Uterus (tissue), 4 donors: ENCODE data around the gene CDYL2. TPM values are rescaled to one million over a fixed set of nuclear protein-coding genes. Genes with fewer than 3 reads are reported as not detected.

Experiments
- DNase-seq, 2 donors: peaks; one replicate each; pipeline ENCODE4 v3.0.0-alpha.2; 2019 to 2020
- H3K27ac ChIP-seq, 2 donors: fragments of 200-600 bp; sonication (generic); 1 replicate in 1 of 2; 2 replicates in 1 of 2; pipeline ENCODE4 v1.5.1; 2016 to 2018
- H3K27me3 ChIP-seq, 2 donors: fragments of 200-600 bp; sonication (generic); one replicate each; pipeline ENCODE4 v1.5.1; 2018 to 2019; ENCODE audit warnings: control low read depth in 1 of 2
- H3K36me3 ChIP-seq, 2 donors: fragments of 200-600 bp; sonication (generic); one replicate each; pipeline ENCODE4 v1.5.1; 2019; ENCODE audit warnings: control low read depth in 1 of 2
- H3K4me1 ChIP-seq, 2 donors: fragments of 200-600 bp; sonication (generic); one replicate each; pipeline ENCODE4 v1.5.1; 2018 to 2019; ENCODE audit warnings: control low read depth in 1 of 2
- H3K4me3 ChIP-seq, 2 donors: fragments of 200-600 bp; sonication (generic); 1 replicate in 1 of 2; 2 replicates in 1 of 2; pipeline ENCODE4 v1.5.1; 2018 to 2019; ENCODE audit warnings: mild to moderate bottlenecking in 1 of 2
- H3K9me3 ChIP-seq, 2 donors: fragments of 200-600 bp; sonication (generic); one replicate each; pipeline ENCODE4 v1.5.1; 2019; ENCODE audit warnings: control low read depth in 1 of 2
- CTCF ChIP-seq, 4 experiments: fragments of 200-600 bp in 2 of 4; fragments of 450-650 bp in 2 of 4; sonication (generic) in 2 of 4; IDR thresholded peaks; one replicate each; pipeline ENCODE4 v1.5.1; 2016 to 2019; ENCODE audit warnings: antibody characterized with exemption in 4 of 4, mild to moderate bottlenecking in 2 of 4, moderate library complexity in 1 of 4
- POLR2A ChIP-seq, 2 donors: fragments of 450-650 bp; IDR thresholded peaks; one replicate each; pipeline ENCODE4 v1.6.1; 2016; ENCODE audit warnings: antibody characterized with exemption in 2 of 2, mild to moderate bottlenecking in 1 of 2, moderate library complexity in 1 of 2
- intact Hi-C: fragments of 100-400 bp; cut with DNase I; formaldehyde crosslinking; loops from one replicate; pipeline ENCODE4 v1.15.1; 2023; ENCODE audit warnings: low total_unique reads
- total RNA-seq, 4 donors: library from RNA; depleted of rRNA in 3 of 4; stranded (reverse); fragments of >200 nt in 3 of 4; gene quantifications; one replicate each; pipeline versions ENCODE4 v1.1.0 to v1.2.4, GENCODE V29; 2014 to 2023
- donor health status: DM: yes; HTN: yes; CAD: no.

Gene CDYL2
- total RNA-seq, result 1 to 10 TPM; 2.3 to 9.1 (median 5.1) TPM

GRCh38 chr16:80804526-80805383 lies at the start of gene CDYL2:
TSS of gene CDYL2 (minus strand) at chr16:80804598. CDS start at chr16:80804173, 425 bp downstream.
- peak within 1 kb of the TSS; percentile 49 to 54 for H3K4me3 ChIP-seq
- no peaks in the 10 kb centered on the region for H3K27me3 ChIP-seq
- no peaks in the 10 kb centered on the region for H3K36me3 ChIP-seq
- peak within 1 kb of the TSS in 1 of 2 donors; percentile 55 for H3K27ac ChIP-seq
- intact Hi-C loops, result no loop called here
- no peaks in the 10 kb centered on the region for H3K9me3 ChIP-seq
- H3K4me1 ChIP-seq, result no peaks in the 10 kb centered on the region
- TF ChIP-seq POLR2A (IDR thresholded peaks at IDR 0.05) (no peak), CTCF (IDR thresholded peaks at IDR 0.05) (no peak)
- no peak for DNase-seq

GRCh38 chr16:80852261-80852872 lies 48.0 kb upstream of the CDYL2 start:
- TF ChIP-seq CTCF (IDR thresholded peaks at IDR 0.05) (no peak), POLR2A (IDR thresholded peaks at IDR 0.05) (no peak)
- Histone ChIP-seq H3K9me3 (no peaks in the 10 kb centered on the region), H3K27ac (no peak overlapping the region), H3K4me3 (no peak overlapping the region), H3K4me1 (no peaks in the 10 kb centered on the region), H3K27me3 (no peaks in the 10 kb centered on the region), H3K36me3 (no peaks in the 10 kb centered on the region)
- intact Hi-C loops, result no loop called here
- DNase-seq, result no peak

- no peaks in the 10 kb centered on the region for H3K27me3 ChIP-seq
- TF ChIP-seq POLR2A (IDR thresholded peaks at IDR 0.05), result no peak
- intact Hi-C loops, result no loop called here
These were observed 47.4 kb upstream of the CDYL2 start for GRCh38 chr16:80851831-80852230.

GRCh38 chr16:80850757-80851156 lies 46.4 kb upstream of the CDYL2 start:
- H3K27ac ChIP-seq, result no peak overlapping the region
- H3K4me3 ChIP-seq, result no peak overlapping the region
- no peaks in the 10 kb centered on the region for H3K9me3 ChIP-seq
- H3K4me1 ChIP-seq, result no peaks in the 10 kb centered on the region
- no peaks in the 10 kb centered on the region for H3K36me3 ChIP-seq
- no peak for TF ChIP-seq POLR2A (IDR thresholded peaks at IDR 0.05)
- TF ChIP-seq CTCF (IDR thresholded peaks at IDR 0.05), result no peak
- DNase-seq, result no peak
- intact Hi-C loops, result no loop called here
- H3K27me3 ChIP-seq, result no peaks in the 10 kb centered on the region

More at GRCh38 chr16:80851831-80852230, 47.4 kb upstream of the CDYL2 start:
- no peak overlapping the region for H3K4me3 ChIP-seq
- no peak overlapping the region for H3K27ac ChIP-seq
- no peaks in the 10 kb centered on the region for H3K36me3 ChIP-seq
- no peak for DNase-seq
- no peaks in the 10 kb centered on the region for H3K4me1 ChIP-seq
- no peaks in the 10 kb centered on the region for H3K9me3 ChIP-seq

GRCh38 chr16:80848862-80849261 lies 44.5 kb upstream of the CDYL2 start:
- Histone ChIP-seq H3K27ac (no peak overlapping the region), H3K4me3 (no peak overlapping the region), H3K36me3 (no peaks in the 10 kb centered on the region), H3K27me3 (no peaks in the 10 kb centered on the region), H3K4me1 (no peaks in the 10 kb centered on the region), H3K9me3 (peaks cover 0 to 8% of the 10 kb centered on the region in 2 donors)
- intact Hi-C loops, result no loop called here
- DNase-seq, result no peak
- TF ChIP-seq CTCF (IDR thresholded peaks at IDR 0.05), result no peak
- TF ChIP-seq POLR2A (IDR thresholded peaks at IDR 0.05), result no peak
